ENCODE results near the gene FAM177B.

FAM177B gene

GRCh38 chr1:222736972-222737371 is at the start of gene FAM177B:
FAM177B (plus strand) TSS chr1:222737202; CDS start chr1:222746546, 9,344 bp downstream.
- DNase-seq = no peak

GRCh38 chr1:222691016-222691415 is 46.0 kb upstream of the FAM177B start:
- no peak for DNase-seq

- no peak for DNase-seq
These were observed 42.1 kb upstream of the FAM177B start for GRCh38 chr1:222694927-222695326.

- DNase-seq = no peak
These were observed 40.3 kb upstream of the FAM177B start for GRCh38 chr1:222696741-222697140.

- DNase-seq = no peak
These were observed 39.8 kb upstream of the FAM177B start for GRCh38 chr1:222697203-222697602.

- no peak for DNase-seq
These were observed 39.2 kb upstream of the FAM177B start for GRCh38 chr1:222697826-222698225.

- DNase-seq = no peak
These were observed 34.8 kb upstream of the FAM177B start for GRCh38 chr1:222702210-222702609.

- DNase-seq = no peak
These were observed 32.7 kb upstream of the FAM177B start for GRCh38 chr1:222704260-222704659.

- no peak for DNase-seq
These were observed 30.2 kb upstream of the FAM177B start for GRCh38 chr1:222706815-222707214.

GRCh38 chr1:222709700-222710153 is 27.3 kb upstream of the FAM177B start:
- DNase-seq = no peak

GRCh38 chr1:222711319-222712252 is 25.4 kb upstream of the FAM177B start:
- DNase-seq = peak; percentile 59

- DNase-seq = peak; percentile 62
These were observed 24.5 kb upstream of the FAM177B start, which contains the start of the genes AIDA and BROX for GRCh38 chr1:222712253-222713090. AIDA (minus strand) TSS chr1:222712491; CDS start chr1:222712317, 174 bp downstream. BROX (plus strand) TSS chr1:222712564; CDS start chr1:222715700, 3,136 bp downstream.

- DNase-seq = peak; percentile 77
These were observed 23.7 kb upstream of the FAM177B start for GRCh38 chr1:222713091-222713961.

- DNase-seq = no peak
These were observed 20.6 kb upstream of the FAM177B start for GRCh38 chr1:222716393-222716792.

- no peak for DNase-seq
These were observed 8.3 kb upstream of the FAM177B start for GRCh38 chr1:222728746-222729145.

- DNase-seq = no peak
These were observed 6.1 kb upstream of the FAM177B start for GRCh38 chr1:222730866-222731265.

GRCh38 chr1:222732216-222733159 is 4.5 kb upstream of the FAM177B start:
- no peak for DNase-seq

- DNase-seq = no peak
These were observed 2.3 kb upstream of the FAM177B start for GRCh38 chr1:222734740-222735139.

GRCh38 chr1:222736470-222736869 is 532 bp upstream of the FAM177B start:
- no peak for DNase-seq

GRCh38 chr1:222739465-222739864 is 2.5 kb downstream of the FAM177B start:
- DNase-seq = no peak

- no peak for DNase-seq
These were observed 2.9 kb downstream of the FAM177B start for GRCh38 chr1:222739929-222740328.

Measured in NCI-H748 treated with DMSO at 0.1 percent for 48 hours (cell line).